Omental fat pad (tissue), 4 donors: ENCODE measurements around the gene RHO. TPM values are rescaled to one million over a fixed set of nuclear protein-coding genes. Genes with fewer than 3 reads are reported as not detected.
"Not testable (repeated sequence)": the region's sequence is repeated elsewhere in the genome, so short reads cannot be mapped to it uniquely, and the experiment has no call there.

Experiments used
- ATAC-seq: fragments of 150-250 bp; one replicate; pipeline ENCODE4 v1.9.1; 2016; ENCODE audit warnings: mild to moderate bottlenecking, moderate library complexity; ENCODE audit not compliant: low FRiP score
- DNase-seq: peaks from one replicate; pipeline ENCODE4 v3.0.0-alpha.2; 2019; ENCODE audit warnings: low spot score
- CTCF ChIP-seq, 3 donors: fragments of 450-650 bp; IDR thresholded peaks; one replicate each; pipeline ENCODE4 v1.5.1; 2016 to 2017; ENCODE audit warnings: antibody characterized with exemption in 3 of 3, mild to moderate bottlenecking in 3 of 3, moderate library complexity in 2 of 3
- total RNA-seq, 4 donors: library from RNA; depleted of rRNA; stranded (reverse); fragments of >200 nt; gene quantifications; one replicate each; pipeline ENCODE4 v1.1.0, GENCODE V29; 2016

RHO gene
- total RNA-seq, 4 donors from 2014 or later: 0.28 TPM; not detected in 3

DNA sequence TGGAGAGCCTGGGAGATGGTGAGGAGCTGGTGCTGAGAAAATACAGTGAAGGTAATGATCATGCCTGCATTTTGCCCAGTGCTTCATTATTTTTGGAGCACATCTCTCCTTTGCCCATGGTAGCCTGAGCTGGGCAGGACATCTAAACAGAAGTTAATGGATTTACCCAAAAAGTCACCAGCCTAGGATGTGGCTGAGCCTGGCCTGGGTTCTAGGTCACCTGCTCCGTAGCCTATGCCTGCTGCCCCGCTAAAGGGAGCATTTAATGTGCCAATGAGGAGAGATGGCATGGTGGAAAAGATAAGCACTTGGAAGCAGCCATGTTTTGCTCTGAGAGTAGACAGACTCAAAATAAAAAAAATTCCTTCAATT, 41.8 kb upstream of the RHO start:
- no peak for DNase-seq
- no peak for TF ChIP-seq CTCF (IDR thresholded peaks at IDR 0.05)
- ATAC-seq: no peak

GRCh38 chr3:129487183-129487867, 41.1 kb upstream of the RHO start:
- no peak for TF ChIP-seq CTCF (IDR thresholded peaks at IDR 0.05)
- no peak for DNase-seq
- ATAC-seq: no peak

GRCh38 chr3:129487868-129488335, 40.5 kb upstream of the RHO start:
- DNase-seq, ATAC-seq: not testable (repeated sequence)

DNA sequence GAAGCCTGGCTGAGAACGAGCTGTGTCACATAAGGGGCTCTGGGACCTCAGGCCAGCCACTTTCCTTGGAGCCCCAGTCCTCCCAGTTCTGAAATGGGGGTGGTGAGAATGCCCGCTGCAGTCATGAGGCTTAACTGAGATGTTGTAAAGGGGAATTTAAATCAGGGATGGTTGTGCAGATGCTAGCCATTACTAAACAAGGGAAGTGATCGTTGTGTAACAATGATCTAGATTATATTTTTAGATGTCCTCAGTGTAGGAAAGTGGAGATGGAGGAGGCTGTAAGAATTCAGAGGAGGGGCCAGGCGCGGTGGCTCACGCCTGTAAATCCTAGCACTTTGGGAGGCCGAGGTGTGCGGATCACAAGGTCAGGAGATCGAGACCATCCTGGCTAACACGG, 39.2 kb upstream of the RHO start:
- DNase-seq, ATAC-seq: not testable (repeated sequence)

- ATAC-seq (peak; percentile 89), DNase-seq (peak; percentile 58)
- peak in 1 of 3 donors; percentile 50 for TF ChIP-seq CTCF (IDR thresholded peaks at IDR 0.05)
These were observed 38.2 kb upstream of the RHO start for GRCh38 chr3:129490273-129490675.

DNA sequence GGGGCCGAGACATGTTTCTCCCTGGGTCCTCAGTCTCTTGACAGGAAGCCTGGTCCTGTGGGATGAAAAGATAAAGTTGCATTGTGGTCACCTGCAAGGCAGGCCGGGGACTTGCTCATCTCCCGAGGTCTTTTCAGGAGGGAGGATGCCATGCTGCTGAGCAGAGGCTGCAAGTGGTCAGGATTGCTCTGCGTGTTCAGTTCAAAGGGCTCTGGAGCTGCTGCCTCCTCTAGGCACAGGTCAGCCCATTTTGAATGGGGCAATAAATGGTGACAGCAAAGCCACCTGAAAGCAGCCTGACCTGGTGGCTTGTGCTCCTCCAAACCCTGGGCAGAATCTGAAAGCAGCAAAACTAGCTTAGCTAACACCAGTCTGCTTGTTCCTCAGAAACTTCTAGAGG, 37.4 kb upstream of the RHO start:
- not testable (repeated sequence) for ATAC-seq, DNase-seq

- DNase-seq: no peak
- no peak for TF ChIP-seq CTCF (IDR thresholded peaks at IDR 0.05)
- ATAC-seq: no peak
These were observed 36.6 kb upstream of the RHO start for GRCh38 chr3:129491794-129492193.

- ATAC-seq (no peak), DNase-seq (no peak)
- TF ChIP-seq CTCF (IDR thresholded peaks at IDR 0.05): no peak
These were observed 35.7 kb upstream of the RHO start for GRCh38 chr3:129492691-129493090.

DNA sequence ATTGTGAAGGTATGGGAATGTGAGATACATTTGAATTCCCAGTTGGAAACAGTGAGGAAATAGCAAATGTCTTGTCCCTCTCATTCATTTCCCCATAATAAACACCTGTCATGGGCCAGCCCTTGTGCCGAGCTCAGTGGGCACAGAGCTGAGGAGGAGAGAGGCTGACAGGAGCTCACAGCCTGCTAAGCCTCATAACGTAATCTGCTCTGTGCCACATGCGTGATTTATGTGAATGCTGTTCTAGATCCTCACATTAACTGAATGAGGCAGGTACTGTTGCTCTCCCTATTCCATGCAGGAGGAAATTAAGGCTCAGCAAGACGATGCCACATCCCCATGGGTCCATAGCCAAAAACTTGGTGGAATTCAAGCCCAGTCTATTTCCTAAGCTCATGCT, 35.2 kb upstream of the RHO start:
- ATAC-seq (no peak), DNase-seq (no peak)
- no peak for TF ChIP-seq CTCF (IDR thresholded peaks at IDR 0.05)

DNA sequence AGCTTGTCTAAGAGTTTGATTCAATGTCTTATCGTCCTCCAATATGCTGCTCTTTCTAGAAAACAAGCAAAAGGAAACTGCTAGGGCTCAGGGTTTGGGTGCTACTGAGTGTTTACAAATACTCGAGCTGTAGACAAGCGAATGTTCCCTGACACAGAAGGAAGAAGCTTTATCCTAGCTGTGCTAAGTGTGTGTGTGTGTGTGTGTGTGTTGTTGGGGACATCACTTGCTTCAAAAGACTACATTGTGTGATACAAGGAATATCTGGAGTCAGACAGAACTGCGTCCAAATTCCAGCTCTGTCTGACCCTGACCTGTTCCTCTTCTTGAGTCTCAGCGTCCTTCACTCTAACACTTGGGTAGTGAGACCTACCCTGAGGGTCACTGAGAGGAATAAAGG, 33.9 kb upstream of the RHO start:
- ATAC-seq, DNase-seq: not testable (repeated sequence)

- not testable (repeated sequence) for ATAC-seq, DNase-seq
These were observed 33.3 kb upstream of the RHO start for GRCh38 chr3:129495006-129495639.

GRCh38 chr3:129497876-129498275, 30.6 kb upstream of the RHO start:
- DNase-seq, ATAC-seq: not testable (repeated sequence)
